Measurements from ENCODE around the gene KIF1A. TPM values are rescaled to one million over a fixed set of nuclear protein-coding genes. Genes with fewer than 3 reads are reported as not detected.

KIF1A gene
- total and polyA plus RNA-seq, 10 of the 15 experiments (the other 5 are each of a cell fraction or from before 2014, with no cell fraction given) = 0.04 to 0.95 (median 0.06) TPM; not detected in 5

- Histone ChIP-seq H3K4me3 (no peak overlapping the region), H3K9ac (ENCODE audit: control insufficient read depth, insufficient read depth, low read length) (no peak overlapping the region), H4K20me1 (ENCODE audit: control insufficient read depth, insufficient read depth) (no peaks in the 10 kb centered on the region), H3K79me2 (ENCODE audit: control insufficient read depth, insufficient read depth, low read length) (no peaks in the 10 kb centered on the region), H3K9me3 (replicated peaks; ENCODE audit: control insufficient read depth, insufficient read depth, low read length) (no peaks in the 10 kb centered on the region; the same call in 2 of the 3 replicates), H3K4me1 (ENCODE audit: control insufficient read depth, insufficient read depth, low read length) (no peaks in the 10 kb centered on the region), H3K27ac (ENCODE audit: control insufficient read depth, insufficient read depth) (no peak overlapping the region), H2AFZ (ENCODE audit: control insufficient read depth, low read depth, low read length) (no peak overlapping the region), H3K27me3 (replicated peaks in 1 of 2; ENCODE audit: control insufficient read depth in 2 of 2, insufficient read depth in 2 of 2, low read length in 1 of 2) (peaks cover 0 to 3% of the 10 kb centered on the region in 2 experiments; a peak in 1 of 4 replicates), H3K36me3 (ENCODE audit: control insufficient read depth in 2 of 2, insufficient read depth in 2 of 2, low read length in 1 of 2) (no peaks in the 10 kb centered on the region), H3K4me2 (ENCODE audit: control insufficient read depth, insufficient read depth) (no peak overlapping the region)
- RAD21 ChIA-PET (ENCODE audit: unreplicated experiment) = interaction anchor here (1.3 kb wide), 1 partner anchor 289 kb away, joined by 3 read pairs; no protein-coding TSS in a partner anchor
- FAIRE-seq (no peak), ATAC-seq (no peak), DNase-seq (ENCODE audit: low read depth, low spot score) (no peak)
- SMC1A ChIA-PET (ENCODE audit: uncharacterized antibody, unreplicated experiment) = no interaction called here
- CTCF ChIA-PET = no interaction called here
- WGBS (ENCODE audit: insufficient coverage, insufficient replicate concordance, low lambda C conversion rate, missing lambda C conversion rate) = 30% methylated on average over 8 of the region's 8 CpGs
- POLR2A ChIA-PET = no interaction called here
- in situ Hi-C loops (cut with MboI) (no loop called here), intact Hi-C loops (cut with micrococcal nuclease; ENCODE audit: unreplicated experiment) (no loop called here)
- BruUV-seq (replicated peaks) = no TSS peak
- TF ChIP-seq YBX1 (IDR thresholded peaks at IDR 0.05) = no peak
- TF ChIP-seq, protein P1, sequence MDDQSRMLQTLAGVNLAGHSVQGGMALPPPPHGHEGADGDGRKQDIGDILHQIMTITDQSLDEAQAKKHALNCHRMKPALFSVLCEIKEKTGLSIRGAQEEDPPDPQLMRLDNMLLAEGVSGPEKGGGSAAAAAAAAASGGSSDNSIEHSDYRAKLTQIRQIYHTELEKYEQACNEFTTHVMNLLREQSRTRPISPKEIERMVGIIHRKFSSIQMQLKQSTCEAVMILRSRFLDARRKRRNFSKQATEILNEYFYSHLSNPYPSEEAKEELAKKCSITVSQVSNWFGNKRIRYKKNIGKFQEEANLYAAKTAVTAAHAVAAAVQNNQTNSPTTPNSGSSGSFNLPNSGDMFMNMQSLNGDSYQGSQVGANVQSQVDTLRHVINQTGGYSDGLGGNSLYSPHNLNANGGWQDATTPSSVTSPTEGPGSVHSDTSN (IDR thresholded peaks at IDR 0.05; ENCODE audit: insufficient replicate concordance, low read depth, low read length) = no peak
- no peak for TF ChIP-seq POLR2AphosphoS5 (IDR thresholded peaks at IDR 0.05; ENCODE audit: low read length)
- TF ChIP-seq KDM1A (IDR thresholded peaks at IDR 0.05; ENCODE audit: borderline replicate concordance) = no peak
- TF ChIP-seq SIX5 (IDR thresholded peaks at IDR 0.05; ENCODE audit: low read depth, low read length, severe bottlenecking) = no peak
- no peak for TF ChIP-seq NFIC (IDR thresholded peaks at IDR 0.05; ENCODE audit: low read depth, low read length)
- TF ChIP-seq CUX1 (IDR thresholded peaks at IDR 0.05; ENCODE audit: insufficient replicate concordance, low read depth, low read length) = no peak
- TF ChIP-seq TCF7 (IDR thresholded peaks at IDR 0.05; ENCODE audit: borderline replicate concordance) = no peak
- TF ChIP-seq, protein P2, sequence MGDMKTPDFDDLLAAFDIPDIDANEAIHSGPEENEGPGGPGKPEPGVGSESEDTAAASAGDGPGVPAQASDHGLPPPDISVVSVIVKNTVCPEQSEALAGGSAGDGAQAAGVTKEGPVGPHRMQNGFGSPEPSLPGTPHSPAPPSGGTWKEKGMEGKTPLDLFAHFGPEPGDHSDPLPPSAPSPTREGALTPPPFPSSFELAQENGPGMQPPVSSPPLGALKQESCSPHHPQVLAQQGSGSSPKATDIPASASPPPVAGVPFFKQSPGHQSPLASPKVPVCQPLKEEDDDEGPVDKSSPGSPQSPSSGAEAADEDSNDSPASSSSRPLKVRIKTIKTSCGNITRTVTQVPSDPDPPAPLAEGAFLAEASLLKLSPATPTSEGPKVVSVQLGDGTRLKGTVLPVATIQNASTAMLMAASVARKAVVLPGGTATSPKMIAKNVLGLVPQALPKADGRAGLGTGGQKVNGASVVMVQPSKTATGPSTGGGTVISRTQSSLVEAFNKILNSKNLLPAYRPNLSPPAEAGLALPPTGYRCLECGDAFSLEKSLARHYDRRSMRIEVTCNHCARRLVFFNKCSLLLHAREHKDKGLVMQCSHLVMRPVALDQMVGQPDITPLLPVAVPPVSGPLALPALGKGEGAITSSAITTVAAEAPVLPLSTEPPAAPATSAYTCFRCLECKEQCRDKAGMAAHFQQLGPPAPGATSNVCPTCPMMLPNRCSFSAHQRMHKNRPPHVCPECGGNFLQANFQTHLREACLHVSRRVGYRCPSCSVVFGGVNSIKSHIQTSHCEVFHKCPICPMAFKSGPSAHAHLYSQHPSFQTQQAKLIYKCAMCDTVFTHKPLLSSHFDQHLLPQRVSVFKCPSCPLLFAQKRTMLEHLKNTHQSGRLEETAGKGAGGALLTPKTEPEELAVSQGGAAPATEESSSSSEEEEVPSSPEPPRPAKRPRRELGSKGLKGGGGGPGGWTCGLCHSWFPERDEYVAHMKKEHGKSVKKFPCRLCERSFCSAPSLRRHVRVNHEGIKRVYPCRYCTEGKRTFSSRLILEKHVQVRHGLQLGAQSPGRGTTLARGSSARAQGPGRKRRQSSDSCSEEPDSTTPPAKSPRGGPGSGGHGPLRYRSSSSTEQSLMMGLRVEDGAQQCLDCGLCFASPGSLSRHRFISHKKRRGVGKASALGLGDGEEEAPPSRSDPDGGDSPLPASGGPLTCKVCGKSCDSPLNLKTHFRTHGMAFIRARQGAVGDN (IDR thresholded peaks at IDR 0.05) = no peak
- no peak for TF ChIP-seq IKZF2 (IDR thresholded peaks at IDR 0.05)
- no peak for TF ChIP-seq STAT3 (IDR thresholded peaks at IDR 0.05; ENCODE audit: low read depth, low read length)
Measured at GRCh38 chr2:240803191-240803590, 16.8 kb downstream of the KIF1A start.
